Right ventricle myocardium superior (tissue), 1 donor: ENCODE measurements around the gene GTPBP6. TPM values are rescaled to one million over a fixed set of nuclear protein-coding genes. Genes with fewer than 3 reads are reported as not detected.
"Not testable (repeated sequence)": the region's sequence is repeated elsewhere in the genome, so short reads cannot be mapped to it uniquely, and the experiment has no call there.

Source experiments
- ATAC-seq: fragments of 200-7000 bp; cut with Tn5 transposase; one replicate; pipeline ENCODE4 v1.9.1; 2020; ENCODE audit warnings: mild to moderate bottlenecking; ENCODE audit not compliant: poor library complexity
- DNase-seq: peaks from one replicate; pipeline ENCODE4 v3.0.0-alpha.2; 2020
- intact Hi-C: fragments of 100-400 bp; cut with DNase I; formaldehyde crosslinking; loops from one replicate; pipeline ENCODE4 v1.11.2; 2022
- total RNA-seq: library from RNA; stranded (reverse); fragmentation: NEBNext Ultra II Directional; extraction: Animal tissue kit (Norgen Biotek cat#: 25700); gene quantifications from one replicate; pipeline ENCODE4 v1.2.1, GENCODE V29; 2021
- donor health status: DM: no; HTN: yes; CAD: no; lungs with severe emphysema.

Gene GTPBP6
- total RNA-seq, 1 donor from 2014 or later, result 50.8 TPM

DNA sequence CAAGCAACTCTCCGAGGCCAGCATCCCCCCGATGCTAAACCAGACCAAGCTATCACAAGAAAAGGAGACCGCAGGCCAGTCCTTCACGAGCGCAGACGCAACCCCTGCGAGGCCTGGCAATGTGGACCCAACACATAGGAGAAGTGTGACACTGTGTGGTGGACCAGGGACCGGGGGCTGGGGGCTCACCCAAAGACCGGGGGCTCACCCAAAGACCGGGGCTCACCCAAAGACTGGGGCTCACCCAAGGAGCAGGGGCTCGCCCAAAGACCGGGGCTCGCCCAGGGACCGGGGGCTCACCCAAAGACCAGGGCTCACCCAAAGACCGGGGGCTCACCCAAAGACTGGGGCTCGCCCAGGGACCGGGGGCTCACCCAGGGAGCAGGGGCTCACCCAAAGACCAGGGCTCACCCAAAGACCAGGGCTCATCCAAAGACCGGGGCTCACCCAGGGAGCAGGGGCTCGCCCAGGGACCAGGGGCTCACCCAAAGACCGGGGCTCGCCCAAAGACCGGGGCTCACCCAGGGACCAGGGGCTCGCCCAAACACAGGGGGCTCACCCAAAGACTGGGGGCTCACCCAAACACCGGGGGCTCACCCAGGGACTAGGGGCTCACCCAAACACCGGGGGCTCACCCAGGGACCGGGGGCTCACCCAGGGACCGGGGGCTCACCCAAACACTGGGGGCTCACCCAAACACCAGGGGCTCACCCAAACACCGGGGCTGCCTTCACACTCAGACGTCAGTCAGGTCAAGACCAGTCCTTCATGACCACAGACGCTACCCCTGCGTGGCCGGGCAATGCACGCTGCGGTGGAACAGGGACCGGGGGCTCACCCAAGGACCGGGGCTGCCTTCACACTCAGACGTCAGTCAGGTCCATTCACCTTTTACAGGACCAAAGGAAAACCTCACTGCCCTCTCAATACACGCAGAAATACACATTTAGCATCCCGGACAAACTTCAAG, 35.3 kb upstream of the GTPBP6 start:
- DNase-seq (peak; percentile 29), ATAC-seq (no peak)
- intact Hi-C loops, result no loop called here

DNA sequence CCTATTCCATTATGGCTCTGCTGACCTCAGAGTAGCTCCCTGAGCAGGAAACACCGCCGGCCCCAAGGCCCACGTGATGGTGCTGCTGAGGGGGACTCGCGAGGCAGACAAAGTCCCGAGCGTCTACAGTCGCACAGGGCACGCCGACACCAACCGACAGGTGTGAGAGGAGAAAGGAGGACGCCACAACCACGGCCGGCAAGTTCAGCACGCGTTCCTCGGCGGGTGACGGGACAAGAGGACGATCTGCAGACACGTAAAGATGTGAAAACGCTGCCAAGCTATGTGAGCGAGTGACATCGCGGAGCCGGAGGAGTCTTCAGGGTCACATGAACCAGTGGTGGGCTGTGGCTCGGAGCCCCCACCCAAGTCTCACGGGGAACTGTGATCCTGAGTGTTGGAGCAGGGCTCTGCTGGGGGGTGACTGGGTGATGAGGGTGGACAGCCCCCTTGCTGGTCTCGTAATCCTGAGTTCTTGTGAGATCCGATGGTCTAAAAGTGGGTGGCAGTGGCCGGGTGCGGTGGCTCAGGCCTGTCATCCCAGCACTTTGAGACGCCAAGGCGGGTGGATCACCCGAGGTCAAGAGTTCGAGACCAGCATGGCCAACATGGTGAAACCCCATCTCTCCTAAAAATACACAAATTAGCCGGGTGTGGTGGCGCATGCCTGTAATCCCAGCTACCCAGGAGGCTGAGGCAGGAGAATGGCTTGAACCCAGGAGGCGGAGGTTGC, 34.2 kb upstream of the GTPBP6 start:
- DNase-seq (peak; percentile 30), ATAC-seq (no peak)

DNA sequence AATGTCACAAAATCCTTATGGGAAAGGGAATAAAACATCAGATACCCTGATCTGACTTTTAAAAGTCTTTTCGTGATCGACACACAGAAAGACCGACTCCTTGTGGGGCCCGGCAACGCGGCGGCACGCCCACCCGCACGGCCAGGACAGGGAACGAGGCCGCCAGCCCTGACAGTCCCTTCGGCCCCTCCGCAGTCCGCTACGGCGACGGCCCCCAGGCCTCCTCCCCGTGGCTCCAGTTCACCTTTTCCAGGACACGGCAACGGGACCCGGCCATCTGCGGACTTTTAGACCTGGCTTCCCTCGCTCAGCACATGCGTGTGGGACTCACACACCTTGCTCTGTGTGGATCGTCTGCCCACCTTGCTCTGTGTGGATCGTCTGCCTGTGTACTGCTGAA, 33.6 kb upstream of the GTPBP6 start:
- no peak for DNase-seq
- ATAC-seq, result no peak
- intact Hi-C loops, result no loop called here

More for the DNA sequence above, 34.2 kb upstream of the GTPBP6 start:
- intact Hi-C loops, result no loop called here

DNA sequence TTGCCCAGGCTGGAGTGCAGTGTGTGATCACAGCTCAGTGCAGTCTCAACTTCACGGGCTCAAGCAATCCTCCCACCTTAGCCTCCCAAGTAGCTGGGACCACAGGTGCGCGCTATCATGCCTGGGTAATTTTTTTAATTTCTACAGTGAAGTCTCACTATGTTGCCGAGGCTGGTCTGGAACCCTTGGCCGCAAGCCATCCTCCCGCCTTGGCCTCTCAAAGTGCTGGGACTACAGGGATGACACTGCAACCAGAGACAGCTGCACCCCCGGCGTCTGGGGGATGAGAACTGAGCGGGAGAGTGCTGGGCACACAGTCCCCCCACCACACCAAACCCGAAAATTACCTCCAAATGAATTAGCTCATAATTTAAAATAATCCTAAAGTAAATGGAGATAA, 33.1 kb upstream of the GTPBP6 start:
- intact Hi-C loops, result no loop called here
- no peak for ATAC-seq
- DNase-seq, result peak; percentile 11

DNA sequence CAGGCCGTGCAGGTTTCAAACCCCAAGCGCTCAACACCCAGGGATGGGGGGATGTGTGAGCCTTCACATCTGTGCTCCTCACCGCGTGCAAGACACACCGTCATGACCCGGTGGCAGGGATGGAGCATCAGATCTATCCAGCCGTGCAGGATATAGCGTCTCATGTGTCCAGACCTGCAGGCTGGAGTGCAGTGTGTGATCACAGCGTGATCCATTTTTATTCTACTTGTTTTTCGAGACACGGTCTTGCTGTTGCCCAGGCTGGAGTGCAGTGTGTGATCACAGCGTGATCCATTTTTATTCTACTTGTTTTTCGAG, 32.7 kb upstream of the GTPBP6 start:
- DNase-seq, intact Hi-C loops, ATAC-seq: not testable (repeated sequence)

DNA sequence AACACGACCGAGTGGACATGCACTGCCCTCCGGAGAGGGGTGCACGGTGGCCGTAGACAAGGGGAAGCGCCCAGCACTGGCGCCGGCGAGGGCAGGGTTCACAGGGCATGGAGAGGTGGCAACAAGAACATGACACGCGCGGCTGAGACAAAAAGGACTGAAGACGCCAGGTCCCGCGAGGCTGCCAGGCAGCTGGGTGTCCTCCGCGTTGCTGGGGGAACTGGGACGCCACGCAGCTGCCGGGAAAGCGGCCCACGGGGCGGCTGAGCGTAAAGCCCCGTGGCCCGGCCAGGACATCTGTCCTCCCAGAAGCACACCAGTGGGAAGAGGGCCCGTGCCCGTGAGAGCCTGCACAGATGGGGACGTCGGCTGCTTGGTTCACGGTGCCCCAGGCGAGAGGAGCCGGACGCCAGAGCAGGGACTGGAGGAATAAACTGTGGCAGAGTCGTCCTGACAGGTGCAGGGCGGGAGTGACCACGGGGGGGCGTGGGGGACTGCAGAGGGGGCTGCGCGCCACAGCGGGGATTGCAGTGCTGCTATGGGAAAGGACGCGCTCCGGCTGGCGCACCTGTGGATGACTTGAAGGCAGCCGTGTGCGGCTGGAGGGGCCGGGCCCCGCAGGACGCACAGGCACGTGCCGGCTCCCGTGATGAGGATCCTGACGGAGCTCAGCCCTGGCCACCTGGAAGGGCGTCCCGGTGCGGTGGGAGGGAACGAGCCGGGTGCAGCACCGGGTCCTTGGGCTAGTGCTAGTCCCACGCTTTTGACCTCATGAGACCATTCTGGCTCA, 32.1 kb upstream of the GTPBP6 start:
- ATAC-seq (no peak), DNase-seq (peak; percentile 37)
- intact Hi-C loops, result no loop called here

DNA sequence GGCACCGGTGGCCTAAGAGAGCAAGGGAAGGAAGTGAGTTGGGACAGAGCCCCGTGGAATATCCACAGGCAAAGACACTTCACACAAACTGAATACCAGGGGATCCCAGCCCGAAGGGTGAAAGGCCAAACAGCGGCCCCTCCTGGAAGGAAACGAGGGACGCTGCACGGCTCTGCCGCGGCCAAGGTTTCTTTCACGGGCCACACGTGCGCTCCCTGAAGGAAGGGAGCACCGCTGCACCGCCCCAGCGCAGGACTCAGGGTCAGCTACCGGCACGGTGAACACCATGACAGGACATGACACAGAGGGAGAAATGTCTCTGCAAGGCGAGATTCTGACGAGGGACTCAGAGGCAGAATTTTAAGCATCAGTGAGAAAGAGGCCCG, 31.5 kb upstream of the GTPBP6 start:
- intact Hi-C loops, result no loop called here
- no peak for ATAC-seq
- DNase-seq, result peak; percentile 42

DNA sequence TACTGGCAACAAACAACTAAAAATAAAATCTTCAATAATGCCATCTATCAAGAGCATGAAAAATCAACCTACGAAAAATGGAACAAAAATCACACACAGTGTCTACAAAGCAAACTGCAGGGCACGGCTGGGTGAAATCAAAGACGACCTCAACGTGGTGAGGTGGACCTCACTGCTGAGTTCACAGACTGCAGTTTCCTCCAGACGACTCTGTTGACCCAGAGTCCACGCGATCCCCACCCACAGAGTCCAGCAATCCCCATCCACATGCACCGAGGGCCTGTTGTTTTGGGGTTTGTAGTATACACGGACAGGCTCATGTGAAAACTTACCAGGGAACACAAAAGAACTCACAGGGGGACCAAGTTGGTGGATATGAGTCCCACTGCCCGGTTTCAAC, 31.1 kb upstream of the GTPBP6 start:
- ATAC-seq (no peak), DNase-seq (peak; percentile 6)
- intact Hi-C loops, result no loop called here

DNA sequence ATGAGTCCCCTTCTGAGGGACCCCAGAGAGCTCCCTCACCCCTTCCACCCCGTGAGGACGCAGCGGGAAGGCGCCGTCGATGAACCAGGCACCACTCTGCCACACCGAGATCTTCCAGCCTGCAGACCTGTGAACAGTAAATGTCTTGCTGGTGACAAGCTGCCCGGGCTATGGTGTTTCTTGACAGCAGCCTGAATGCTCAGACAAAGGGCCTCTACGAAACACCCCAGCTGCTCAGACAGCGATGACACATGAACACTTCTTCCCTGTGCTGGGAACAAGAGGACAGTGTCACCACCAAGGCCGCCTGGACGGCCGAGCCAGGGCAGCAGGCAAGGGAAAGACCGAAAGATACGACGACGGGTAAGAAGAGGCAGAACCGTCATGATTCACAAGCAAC, 30.6 kb upstream of the GTPBP6 start:
- DNase-seq (peak; percentile 35), ATAC-seq (peak; percentile 46)
- intact Hi-C loops, result no loop called here

DNA sequence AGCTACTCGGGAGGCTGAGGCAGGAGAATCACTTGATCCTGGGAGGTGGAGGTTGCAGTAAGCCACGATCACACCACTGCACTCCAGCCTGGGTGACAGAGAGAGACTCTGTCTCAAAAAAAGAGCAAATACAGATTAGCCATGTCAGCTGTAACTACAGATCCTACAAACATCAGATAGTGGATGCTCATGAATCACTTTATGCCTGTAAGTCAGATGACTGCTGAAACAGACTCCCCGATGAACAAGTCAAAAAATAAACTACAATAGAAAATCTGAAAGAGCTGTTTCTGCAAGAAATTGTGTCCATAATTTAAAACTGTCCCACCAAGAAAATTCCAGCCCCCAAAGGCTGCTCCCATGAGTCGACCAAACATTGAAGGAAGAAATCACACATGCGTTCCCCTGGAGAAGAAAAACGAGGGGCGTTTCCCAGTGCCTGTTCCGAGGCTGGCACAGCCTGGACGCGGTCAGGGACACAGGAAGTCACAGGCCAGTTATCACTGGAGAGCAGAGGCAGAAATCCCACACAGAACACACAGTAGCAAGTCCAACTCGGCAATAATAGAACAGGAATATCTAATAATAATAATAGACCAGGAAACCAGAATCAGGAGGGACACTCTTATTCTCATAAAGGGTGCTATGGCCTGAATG, 30.0 kb upstream of the GTPBP6 start:
- intact Hi-C loops, result no loop called here
- ATAC-seq (peak; percentile 48), DNase-seq (peak; percentile 34)

DNA sequence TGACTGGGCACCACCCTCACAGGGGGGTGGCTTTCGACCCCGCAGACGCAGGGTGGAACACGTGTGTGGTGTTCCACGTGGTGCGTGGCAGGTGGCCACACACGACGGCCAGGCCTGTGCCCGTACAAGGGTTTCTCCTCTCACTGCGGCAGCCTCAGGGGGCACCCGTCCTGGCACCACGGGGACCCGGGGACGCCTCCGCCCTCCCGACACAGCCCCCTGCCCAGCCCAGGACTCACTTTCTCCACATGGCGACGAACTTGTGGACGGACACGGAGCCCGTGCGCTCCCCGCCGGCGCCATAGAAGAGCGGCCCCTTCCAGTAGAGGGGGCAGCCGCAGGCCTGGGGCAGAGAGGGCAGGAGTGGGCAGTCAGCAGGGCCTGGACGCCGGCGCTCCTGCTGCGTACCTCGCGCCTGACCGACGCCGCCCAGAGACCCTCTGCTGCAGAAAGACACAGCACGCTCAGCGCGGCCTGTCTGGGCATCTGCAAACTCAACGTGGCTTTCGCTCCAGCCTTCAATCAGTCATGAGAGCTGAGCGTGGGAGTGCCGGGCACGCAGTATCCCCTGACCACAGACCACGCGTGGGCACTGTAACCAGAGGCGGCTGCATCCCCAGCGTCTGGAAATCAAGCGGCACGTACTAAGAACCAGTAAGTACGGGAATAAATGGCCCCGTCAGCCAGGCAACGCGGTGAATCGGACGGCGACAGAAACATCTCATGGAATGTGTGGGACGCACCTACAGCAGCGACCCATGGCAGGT, 28.9 kb upstream of the GTPBP6 start:
- peak; percentile 34 for DNase-seq
- no peak for ATAC-seq
- intact Hi-C loops, result no loop called here

DNA sequence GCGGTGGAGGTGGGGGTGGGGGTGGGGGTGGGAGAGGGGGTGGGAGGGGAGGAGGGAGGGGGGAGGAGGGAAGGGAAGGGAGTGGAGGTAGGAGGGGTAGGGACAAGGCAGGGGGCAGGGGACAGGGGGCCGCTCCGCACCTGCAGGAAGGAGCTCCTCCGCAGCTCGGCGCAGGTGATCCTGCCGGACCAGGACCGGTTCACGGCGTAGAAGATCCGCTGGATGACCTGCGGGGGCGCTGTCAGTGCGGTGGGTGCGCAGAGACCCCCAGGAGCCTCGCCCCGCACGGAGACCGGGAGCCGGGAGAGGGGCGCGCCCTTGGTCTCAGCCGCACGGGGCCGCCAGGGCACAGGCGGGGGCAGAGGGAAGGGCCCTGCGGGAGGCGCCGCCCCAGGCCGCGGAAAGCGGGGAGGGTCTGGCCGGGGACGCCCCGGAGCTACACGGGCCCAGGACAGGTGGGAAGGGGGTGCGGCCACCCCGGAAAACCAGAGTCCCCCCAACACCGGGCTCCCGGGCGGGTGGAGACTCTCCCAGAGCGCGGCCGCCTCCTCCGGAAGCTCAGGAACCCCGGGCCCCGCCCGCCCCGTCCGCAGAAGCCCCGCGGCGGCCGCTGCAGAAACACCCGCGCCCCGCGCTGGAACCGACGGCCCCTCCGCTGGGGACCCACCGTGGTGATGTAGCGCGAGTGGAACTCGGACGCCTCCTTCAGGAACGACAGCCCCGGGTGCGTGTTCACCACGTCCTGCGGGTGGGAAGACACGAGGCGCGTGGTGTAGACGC, 27.6 kb upstream of the GTPBP6 start:
- intact Hi-C loops, result no loop called here
- DNase-seq (peak; percentile 33), ATAC-seq (peak; percentile 4)

DNA sequence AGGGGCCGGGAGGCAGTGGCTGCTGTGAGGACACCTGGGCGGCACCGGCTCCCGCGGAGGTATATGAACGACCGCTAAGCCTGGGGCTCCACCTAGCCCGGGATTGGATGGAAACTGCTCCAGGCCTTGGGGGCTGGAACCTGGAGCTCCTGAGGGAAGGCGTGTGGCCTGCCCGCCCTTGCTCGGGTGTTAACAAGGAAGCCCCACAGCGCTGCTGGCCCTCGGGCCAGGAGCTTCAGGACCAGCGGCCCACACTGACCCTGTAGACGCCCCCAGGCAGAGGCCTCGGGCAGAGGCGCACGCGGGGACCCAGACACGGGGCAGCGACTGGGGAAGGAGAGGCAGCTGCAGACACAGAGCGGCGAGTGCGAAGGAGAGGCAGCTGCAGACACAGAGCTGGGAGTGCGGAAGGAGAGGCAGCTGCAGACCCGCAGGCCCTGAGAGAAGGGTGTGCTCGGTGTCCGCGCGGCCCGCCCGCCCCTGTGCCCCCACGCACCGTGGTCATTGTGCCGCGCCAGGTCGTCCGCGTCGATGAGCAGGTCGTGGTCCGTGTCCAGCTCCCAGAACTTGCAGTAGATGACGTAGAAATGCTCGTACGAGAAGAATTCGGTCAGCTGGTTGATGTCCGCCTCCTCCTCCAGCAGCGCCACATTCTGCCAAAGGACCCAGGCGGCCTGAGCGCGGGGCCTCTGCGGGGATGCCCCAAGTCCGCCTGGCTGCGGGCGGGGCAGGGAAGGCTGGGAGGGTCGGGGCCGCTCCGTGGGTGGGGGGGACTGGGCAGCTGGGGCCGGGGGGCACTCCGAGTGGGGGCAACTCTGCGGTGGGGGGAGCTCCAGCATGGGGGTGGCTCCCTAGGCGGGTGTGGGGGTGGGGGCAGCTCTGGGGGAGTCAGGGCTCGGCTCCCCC, 26.7 kb upstream of the GTPBP6 start:
- ATAC-seq (no peak), DNase-seq (peak; percentile 37)
- intact Hi-C loops, result no loop called here

DNA sequence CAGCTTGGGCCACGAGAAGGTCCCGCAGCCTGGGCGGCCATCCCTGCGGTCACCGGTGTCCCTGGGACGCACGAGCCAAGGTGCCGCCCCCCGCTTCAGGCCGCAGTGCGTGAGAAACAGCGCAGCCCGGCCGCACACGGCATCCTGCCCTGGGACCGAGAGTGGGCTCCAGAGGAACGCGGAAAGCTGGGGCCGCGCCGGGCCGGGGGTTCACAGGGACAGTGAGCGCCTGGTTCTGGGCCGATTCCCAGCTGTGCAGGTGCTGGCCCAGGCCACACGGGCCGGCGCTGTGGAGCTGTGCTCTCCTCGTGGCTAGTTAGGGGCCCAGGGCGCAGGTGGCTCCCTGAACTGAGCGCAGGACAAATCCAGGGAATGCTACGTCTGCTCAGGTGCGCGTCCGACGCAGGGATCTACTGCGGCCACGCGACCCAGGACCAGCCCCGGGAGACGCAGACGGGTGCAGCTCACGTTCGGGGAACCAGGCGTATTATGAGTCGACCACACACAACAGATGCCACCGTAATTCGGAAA, 25.8 kb upstream of the GTPBP6 start:
- DNase-seq (peak; percentile 33), ATAC-seq (no peak)
- intact Hi-C loops, result no loop called here

DNA sequence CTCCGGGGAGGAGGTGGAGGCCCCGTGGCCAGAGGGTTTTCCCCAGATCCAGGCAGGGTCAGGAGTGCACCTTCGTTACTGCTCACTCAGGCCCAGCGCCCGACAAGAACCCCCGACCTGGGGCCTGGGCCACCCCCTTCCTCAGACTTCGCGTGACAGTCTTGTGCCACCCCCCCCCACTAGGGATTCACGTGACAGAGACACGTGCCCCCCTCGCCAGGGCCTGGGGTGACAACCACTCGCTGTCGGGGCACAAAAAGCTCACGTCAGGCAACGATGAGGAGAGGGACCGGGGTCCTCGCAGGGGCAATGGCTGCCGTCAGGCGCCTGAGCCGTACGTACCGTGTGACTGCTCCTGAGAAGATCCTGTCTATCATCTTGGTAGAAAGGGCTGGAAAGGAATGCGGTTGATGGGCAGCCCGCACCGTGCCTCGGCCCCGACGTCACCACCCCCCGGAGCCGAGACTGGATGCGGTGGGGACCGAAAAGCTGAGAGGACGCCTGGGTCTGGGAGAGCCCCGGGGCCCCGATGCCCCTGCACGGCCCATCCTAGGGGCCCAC, 23.0 kb upstream of the GTPBP6 start:
- DNase-seq (peak; percentile 25), ATAC-seq (no peak)
- intact Hi-C loops, result no loop called here
